Limb (tissue), 2 donors: ENCODE results near the gene MAST3.

ENCODE experiments used
- DNase-seq, 2 donors: peaks; one replicate each; pipeline ENCODE4 v3.0.0-alpha.2; 2016; ENCODE audit errors: extremely low spot score in 2 of 2

The MAST3 gene

GRCh38 chr19:18176367-18177310 is 79.1 kb downstream of the MAST3 start:
- no peak for DNase-seq

- no peak for DNase-seq
Measured at GRCh38 chr19:18179957-18180356, 82.4 kb downstream of the MAST3 start.

GRCh38 chr19:18183529-18183928 is 86.0 kb downstream of the MAST3 start:
- no peak for DNase-seq

GRCh38 chr19:18185538-18185937 is 88.0 kb downstream of the MAST3 start:
- DNase-seq = no peak

GRCh38 chr19:18190278-18190677 is 92.7 kb downstream of the MAST3 start:
- DNase-seq = no peak

- DNase-seq = no peak
Measured at GRCh38 chr19:18191640-18192062, 94.1 kb downstream of the MAST3 start.

GRCh38 chr19:18192673-18193387 is 95.3 kb downstream of the MAST3 start, which contains the start of gene MPV17L2:
Gene MPV17L2 (plus strand): TSS chr19:18193218. CDS start chr19:18193282, 64 bp downstream.
- DNase-seq = peak; percentile 97 to 100

GRCh38 chr19:18193388-18194180 is 96.0 kb downstream of the MAST3 start:
- DNase-seq = no peak

- DNase-seq = no peak
Measured at GRCh38 chr19:18194181-18194530, 96.6 kb downstream of the MAST3 start.

- DNase-seq = peak in 1 of 2 donors; percentile 64
Measured at GRCh38 chr19:18194554-18195238, 97.1 kb downstream of the MAST3 start.

- DNase-seq = no peak
Measured at GRCh38 chr19:18196511-18196845, 98.9 kb downstream of the MAST3 start.

GRCh38 chr19:18197306-18197705 is 99.7 kb downstream of the MAST3 start:
- no peak for DNase-seq

GRCh38 chr19:18197941-18198340 is 100.4 kb downstream of the MAST3 start:
- DNase-seq = no peak

GRCh38 chr19:18198374-18198773 is 100.8 kb downstream of the MAST3 start:
- DNase-seq = no peak
